CD14-positive monocyte (primary cell): Measurements from ENCODE around the gene NOSIP. TPM values are rescaled to one million over a fixed set of nuclear protein-coding genes. Genes with fewer than 3 reads are reported as not detected.
A peak's percentile ranks its signal among the peaks of the same experiment; 100 is the strongest.

Experiments used
- DNase-seq, 3 donors: peaks; one replicate each; pipeline ENCODE4 v3.0.0-alpha.2; 2011 to 2022
- H2AFZ ChIP-seq: 2 replicates; pipeline ENCODE4 v1.6.0; 2012; ENCODE audit warnings: mild to moderate bottlenecking, low read depth, low read length, inconsistent platforms; ENCODE audit not compliant: insufficient read depth, poor library complexity, severe bottlenecking
- H3K27ac ChIP-seq, 2 donors: 1 replicate in 1 of 2; 2 replicates in 1 of 2; pipeline ENCODE4 v1.5.1; 2012 to 2013; ENCODE audit warnings: low read length in 2 of 2, control low read depth in 1 of 2, inconsistent platforms in 1 of 2, low read depth in 1 of 2, mild to moderate bottlenecking in 1 of 2
- H3K27me3 ChIP-seq, 2 donors: one replicate each; pipeline versions ENCODE4 v1.6.0 to v1.6.1; 2011 to 2013; ENCODE audit warnings: low read length in 2 of 2; ENCODE audit not compliant: control insufficient read depth in 2 of 2, insufficient read depth in 2 of 2
- H3K36me3 ChIP-seq, 2 donors: replicated peaks in 1 of 2; 1 replicate in 1 of 2; 2 replicates in 1 of 2; pipeline versions ENCODE4 v1.5.1 to v1.6.1; 2012 to 2013; ENCODE audit warnings: low read length in 2 of 2, control low read depth in 1 of 2, inconsistent platforms in 1 of 2, mild to moderate bottlenecking in 1 of 2; ENCODE audit not compliant: insufficient read depth in 2 of 2, control insufficient read depth in 1 of 2
- H3K4me1 ChIP-seq, 2 donors: 1 replicate in 1 of 2; 2 replicates in 1 of 2; pipeline versions ENCODE4 v1.5.1 to v1.6.1; 2012 to 2013; ENCODE audit warnings: low read length in 2 of 2, control low read depth in 1 of 2, inconsistent platforms in 1 of 2, mild to moderate bottlenecking in 1 of 2, moderate library complexity in 1 of 2; ENCODE audit not compliant: insufficient read depth in 2 of 2, control insufficient read depth in 1 of 2
- H3K4me2 ChIP-seq: replicated peaks from 2 replicates; pipeline ENCODE3; 2012; ENCODE audit warnings: low read length, moderate library complexity, mild to moderate bottlenecking; ENCODE audit not compliant: poor library complexity, severe bottlenecking; ENCODE audit errors: extremely low read depth
- H3K4me3 ChIP-seq, 3 experiments: fragments of 200-600 bp in 1 of 3; sonication (generic) in 1 of 3; replicated peaks in 1 of 3; 1 replicate in 2 of 3; 2 replicates in 1 of 3; pipeline ENCODE4 v1.5.1; 2011 to 2013; ENCODE audit warnings: low read length in 3 of 3, mild to moderate bottlenecking in 3 of 3, control low read depth in 2 of 3, low read depth in 2 of 3, inconsistent platforms in 1 of 3, moderate library complexity in 1 of 3
- H3K79me2 ChIP-seq: 2 replicates; pipeline ENCODE4 v1.6.0; 2012; ENCODE audit warnings: mild to moderate bottlenecking, control low read depth, inconsistent platforms, low read length, moderate library complexity; ENCODE audit not compliant: insufficient read depth
- H3K9ac ChIP-seq: 2 replicates; pipeline ENCODE4 v1.6.0; 2017; ENCODE audit warnings: low read length, mild to moderate bottlenecking; ENCODE audit not compliant: insufficient read depth, poor library complexity, severe bottlenecking
- H3K9me3 ChIP-seq, 2 donors: replicated peaks in 1 of 2; 1 replicate in 1 of 2; 2 replicates in 1 of 2; pipeline versions ENCODE4 v1.5.1 to v1.6.1; 2012 to 2013; ENCODE audit warnings: low read length in 2 of 2, control low read depth in 1 of 2; ENCODE audit not compliant: control insufficient read depth in 1 of 2, insufficient read depth in 1 of 2
- H4K20me1 ChIP-seq: 2 replicates; pipeline ENCODE4 v1.6.0; 2012; ENCODE audit warnings: mild to moderate bottlenecking, low read length, control low read depth, moderate library complexity; ENCODE audit not compliant: insufficient read depth
- H3K27ac Mint-ChIP-seq, 7 donors: one replicate each; pipeline ENCODE4 v1.8.0; 2020; ENCODE audit warnings: mild to moderate bottlenecking in 7 of 7, mixed read lengths in 7 of 7, moderate library complexity in 6 of 7, inconsistent platforms in 2 of 7
- H3K27me3 Mint-ChIP-seq, 3 donors: one replicate each; pipeline ENCODE4 v1.8.0; 2021 to 2022; ENCODE audit warnings: low read depth in 3 of 3, mild to moderate bottlenecking in 3 of 3, mixed read lengths in 3 of 3, moderate library complexity in 3 of 3, inconsistent platforms in 1 of 3
- H3K36me3 Mint-ChIP-seq, 2 donors: one replicate each; pipeline ENCODE4 v1.8.0; 2020; ENCODE audit warnings: mixed read lengths in 2 of 2, inconsistent platforms in 1 of 2, mild to moderate bottlenecking in 1 of 2
- H3K4me1 Mint-ChIP-seq: one replicate; pipeline ENCODE4 v1.8.0; 2020; ENCODE audit warnings: mild to moderate bottlenecking, mixed read lengths
- H3K4me3 Mint-ChIP-seq, 2 donors: one replicate each; pipeline ENCODE4 v1.8.0; 2020; ENCODE audit warnings: mild to moderate bottlenecking in 2 of 2, mixed read lengths in 2 of 2, moderate library complexity in 1 of 2
- H3K9me3 Mint-ChIP-seq, 7 donors: one replicate each; pipeline ENCODE4 v1.8.0; 2020 to 2022; ENCODE audit warnings: mixed read lengths in 7 of 7, mild to moderate bottlenecking in 6 of 7, moderate library complexity in 6 of 7, inconsistent platforms in 2 of 7
- CTCF ChIP-seq: fragments of 200-600 bp; IDR thresholded peaks from one replicate; pipeline ENCODE4 v1.8.0; 2022; ENCODE audit warnings: antibody characterized with exemption, mild to moderate bottlenecking
- WGBS: methylation state at CpG from one replicate; pipeline ENCODE4 v1.1.5; 2013; ENCODE audit warnings: missing lambda C conversion rate; ENCODE audit not compliant: insufficient coverage; 5-methylcytosine and 5-hydroxymethylcytosine counted together
- intact Hi-C, 2 donors: fragments of 100-400 bp; cut with micrococcal nuclease; formaldehyde crosslinking; loops; one replicate each; pipeline versions ENCODE4 v1.15.0 to v1.15.1; 2023
- polyA plus RNA-seq, 3 donors: library from polyadenylated mRNA; depleted of rRNA in 1 of 3; unstranded in 2 of 3; stranded (reverse) in 1 of 3; fragments of 300-500 nt in 2 of 3; fragments of >200 nt in 1 of 3; fragmentation: Illumina TruSeq in 2 of 3; gene quantifications; 1 replicate in 2 of 3; 2 replicates in 1 of 3; pipeline ENCODE4 v1.2.3, GENCODE V29; 2012 to 2021

Gene NOSIP
- polyA plus RNA-seq, 3 donors = 63.4 to 120 (median 96.4) TPM

GRCh38 chr19:49613374-49613773 is 33.0 kb upstream of the NOSIP start:
- H2AFZ ChIP-seq = no peak overlapping the region
- peaks cover 51 to 76% of the 10 kb centered on the region in 2 donors for H3K36me3 ChIP-seq
- intact Hi-C loops = no loop called here
- H3K27me3 Mint-ChIP-seq = no peaks in the 10 kb centered on the region
- no peaks in the 10 kb centered on the region for H3K27me3 ChIP-seq
- peaks cover 78% of the 10 kb centered on the region for H4K20me1 ChIP-seq
- H3K36me3 Mint-ChIP-seq = peaks cover 52 to 79% of the 10 kb centered on the region in 2 donors
- DNase-seq = no peak
- H3K4me2 ChIP-seq = no peak overlapping the region
- H3K4me1 Mint-ChIP-seq = peaks cover 18% of the 10 kb centered on the region
- peak overlapping the region in 1 of 2 donors; percentile 67 for H3K27ac ChIP-seq
- peak overlapping the region in 5 of 7 donors; percentile 77 to 89 (median 86) for H3K27ac Mint-ChIP-seq
- peaks cover 5 to 19% of the 10 kb centered on the region in 2 donors for H3K4me1 ChIP-seq
- H3K79me2 ChIP-seq = peaks cover 60% of the 10 kb centered on the region
- 90% methylated on average over 4 of the region's 4 CpGs for WGBS
- TF ChIP-seq CTCF = no peak
- no peak overlapping the region for H3K4me3 Mint-ChIP-seq
- H3K4me3 ChIP-seq = no peak overlapping the region
- H3K9me3 Mint-ChIP-seq = peaks cover 0 to 6% (median 0%) of the 10 kb centered on the region in 7 donors
- H3K9me3 ChIP-seq = no peaks in the 10 kb centered on the region
- H3K9ac ChIP-seq = peak overlapping the region; percentile 15

- Histone ChIP-seq H3K4me1 (peaks cover 5 to 19% of the 10 kb centered on the region in 2 donors), H3K9me3 (no peaks in the 10 kb centered on the region), H3K27me3 (no peaks in the 10 kb centered on the region), H3K4me3 (no peak overlapping the region), H3K27ac (no peak overlapping the region), H2AFZ (no peak overlapping the region), H4K20me1 (peaks cover 84% of the 10 kb centered on the region), H3K79me2 (peaks cover 91% of the 10 kb centered on the region), H3K4me2 (no peak overlapping the region), H3K36me3 (peaks cover 36 to 72% of the 10 kb centered on the region in 2 donors), H3K9ac (no peak overlapping the region)
- Mint-ChIP-seq H3K4me3 (no peak overlapping the region), H3K27me3 (no peaks in the 10 kb centered on the region), H3K9me3 (no peaks in the 10 kb centered on the region), H3K27ac (peak overlapping the region in 4 of 7 donors; percentile 0 to 46 (median 40)), H3K36me3 (peaks cover 36 to 78% of the 10 kb centered on the region in 2 donors), H3K4me1 (peaks cover 25% of the 10 kb centered on the region)
- no peak for TF ChIP-seq CTCF
- 98% methylated on average over 6 of the region's 12 CpGs for WGBS
- no peak for DNase-seq
- intact Hi-C loops = no loop called here
Observed at GRCh38 chr19:49609499-49610092, 29.2 kb upstream of the NOSIP start.
